Measurements from ENCODE around the gene SLK. TPM values are rescaled to one million over a fixed set of nuclear protein-coding genes. Genes with fewer than 3 reads are reported as not detected.

SLK gene
- total and polyA plus RNA-seq, 10 of the 15 experiments (the other 5 are each of a cell fraction or from before 2014, with no cell fraction given), result 2.5 to 24.2 (median 11.1) TPM

- CTCF ChIA-PET, result interaction anchor here (0.7 to 1.5 kb wide), 11 partner anchors 8 to 155 kb away, joined by 3 to 8 read pairs (median 3); partner anchors contain the start of gene SFR1
- 68% methylated on average over 21 of the region's 23 CpGs for WGBS (ENCODE audit: insufficient coverage, insufficient replicate concordance, low lambda C conversion rate, missing lambda C conversion rate)
- ATAC-seq, result peak; percentile 6
Observed at GRCh38 chr10:103968441-103969391, 1.8 kb downstream of the SLK start.

More at GRCh38 chr10:103968441-103969391, 1.8 kb downstream of the SLK start:
- Histone ChIP-seq H3K27me3 (replicated peaks in 1 of 2; ENCODE audit: control insufficient read depth in 2 of 2, insufficient read depth in 2 of 2, low read length in 1 of 2) (no peaks in the 10 kb centered on the region), H3K36me3 (ENCODE audit: control insufficient read depth in 2 of 2, insufficient read depth in 2 of 2, low read length in 1 of 2) (no peaks in the 10 kb centered on the region), H2AFZ (ENCODE audit: control insufficient read depth, low read depth, low read length) (no peak overlapping the region), H3K9me3 (replicated peaks; ENCODE audit: control insufficient read depth, insufficient read depth, low read length) (no peaks in the 10 kb centered on the region), H4K20me1 (ENCODE audit: control insufficient read depth, insufficient read depth) (no peaks in the 10 kb centered on the region), H3K4me3 (peak overlapping the region; percentile 87), H3K79me2 (ENCODE audit: control insufficient read depth, insufficient read depth, low read length) (peaks cover 47% of the 10 kb centered on the region), H3K9ac (ENCODE audit: control insufficient read depth, insufficient read depth, low read length) (no peak overlapping the region; the same call in 1 of the 2 replicates), H3K4me1 (ENCODE audit: control insufficient read depth, insufficient read depth, low read length) (no peaks in the 10 kb centered on the region; the same call in 1 of the 2 replicates), H3K27ac (ENCODE audit: control insufficient read depth, insufficient read depth) (peak overlapping the region; percentile 5; the same call in 1 of the 2 replicates), H3K4me2 (ENCODE audit: control insufficient read depth, insufficient read depth) (peak overlapping the region; percentile 89)
- no peak for FAIRE-seq
- RAD21 ChIA-PET (ENCODE audit: unreplicated experiment), result interaction anchor here (0.9 to 3.1 kb wide), 4 partner anchors 14 to 154 kb away, joined by 3 to 15 read pairs (median 4); no protein-coding TSS in a partner anchor
- in situ Hi-C loops (cut with MboI) (loop anchor here (5.0 kb wide), 1 partner anchor 154 kb away; the partner anchor contains the start of gene SFR1), intact Hi-C loops (cut with micrococcal nuclease; ENCODE audit: unreplicated experiment) (loop anchor here (5.0 kb wide), 1 partner anchor 51 kb away; the partner anchor contains the start of gene STN1)
- SMC1A ChIA-PET (ENCODE audit: uncharacterized antibody, unreplicated experiment), result interaction anchor here (0.6 to 3.0 kb wide), 8 partner anchors 10 to 141 kb away, joined by 4 to 9 read pairs (median 6); no protein-coding TSS in a partner anchor
- no peak for DNase-seq (ENCODE audit: low read depth, low spot score)
- POLR2A ChIA-PET, result interaction anchor here (0.9 to 1.9 kb wide), 8 partner anchors 15 to 154 kb away, joined by 3 to 19 read pairs (median 5); partner anchors contain the start of gene SFR1
- no TSS peak for BruUV-seq (replicated peaks)
- peak; percentile 42; the same call in 1 of the 2 replicates for TF ChIP-seq ATF7 (IDR thresholded peaks at IDR 0.05; ENCODE audit: low read depth)
- peak; percentile 95 for TF ChIP-seq MLLT1 (IDR thresholded peaks at IDR 0.05)
- TF ChIP-seq SPI1 (IDR thresholded peaks at IDR 0.05; ENCODE audit: borderline replicate concordance, insufficient read depth, low read depth, low read length), result no peak

All from GM12878 (cell line).